ENCODE measurements around the gene PPIAL4G.
"Not testable (repeated sequence)": the region's sequence is repeated elsewhere in the genome, so short reads cannot be mapped to it uniquely, and the experiment has no call there.

Gene PPIAL4G

DNA sequence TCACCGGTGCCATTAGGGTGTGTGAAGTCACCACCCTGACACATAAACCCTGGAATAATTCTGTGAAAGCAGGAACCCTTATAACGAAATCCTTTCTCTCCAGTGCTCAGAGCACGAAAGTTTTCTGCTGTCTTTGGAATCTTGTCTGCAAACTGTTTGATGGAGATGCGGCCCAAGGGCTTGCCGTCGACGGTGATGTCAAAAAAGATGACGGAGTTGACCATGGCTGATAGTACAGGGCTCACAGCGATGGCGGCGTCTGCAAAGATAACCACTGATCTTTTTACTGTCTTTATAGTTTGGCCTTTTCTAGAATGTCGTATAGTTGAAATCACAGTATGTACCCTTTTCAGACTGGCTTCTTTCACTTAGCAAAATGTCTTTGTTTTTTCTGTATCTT, at the start of gene PPIAL4G:
Gene PPIAL4G (minus strand): TSS at position 274 of the 400 bp plus-strand sequence. CDS start 50 bp downstream, at position 224.
- FAIRE-seq; DNase-seq (ENCODE audit: insufficient read length, low spot score): not testable (repeated sequence)

DNA sequence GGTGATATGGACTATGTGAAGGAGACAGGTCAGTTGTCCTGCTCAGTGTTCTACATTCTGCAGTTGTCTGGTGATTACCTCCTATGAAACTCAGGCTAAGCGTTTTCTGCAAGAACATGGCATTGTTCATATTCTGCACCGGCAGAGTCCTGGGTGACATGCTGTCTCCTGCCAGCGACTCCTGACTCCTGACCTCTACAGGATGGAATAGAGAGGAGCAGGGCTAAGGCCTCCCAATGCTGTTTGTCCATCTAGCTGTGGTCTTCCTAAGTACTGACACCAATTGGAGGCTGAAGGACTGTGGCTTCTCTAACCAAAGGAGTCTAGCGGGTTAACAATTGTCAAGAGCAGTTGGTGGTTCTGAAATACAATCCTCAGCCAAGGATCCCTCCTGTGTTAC, 49.1 kb upstream of the PPIAL4G start:
- DNase-seq (ENCODE audit: insufficient read length, low spot score); FAIRE-seq: not testable (repeated sequence)

DNA sequence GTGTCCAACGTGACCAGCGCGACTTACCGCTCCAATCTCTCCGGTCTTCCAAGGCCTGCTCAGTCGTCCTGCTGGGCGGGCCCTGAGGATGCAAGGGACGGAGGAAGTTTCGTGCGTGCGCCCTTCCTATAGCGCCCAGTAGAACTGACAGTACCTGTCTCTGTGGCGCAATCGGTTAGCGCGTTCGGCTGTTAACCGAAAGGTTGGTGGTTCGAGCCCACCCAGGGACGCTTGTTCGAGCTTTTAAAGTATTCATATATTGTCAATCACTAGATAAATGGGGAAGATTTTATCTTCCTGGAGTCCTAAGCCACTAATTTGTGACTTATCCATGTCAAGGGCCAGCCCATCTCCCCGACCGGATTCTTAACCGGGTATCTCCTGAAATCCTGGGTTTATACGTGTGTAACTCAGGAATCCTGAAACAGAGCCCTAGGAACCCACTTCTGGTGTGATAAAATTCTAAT, 46.0 kb upstream of the PPIAL4G start:
- not testable (repeated sequence) for FAIRE-seq; DNase-seq (ENCODE audit: insufficient read length, low spot score)

DNA sequence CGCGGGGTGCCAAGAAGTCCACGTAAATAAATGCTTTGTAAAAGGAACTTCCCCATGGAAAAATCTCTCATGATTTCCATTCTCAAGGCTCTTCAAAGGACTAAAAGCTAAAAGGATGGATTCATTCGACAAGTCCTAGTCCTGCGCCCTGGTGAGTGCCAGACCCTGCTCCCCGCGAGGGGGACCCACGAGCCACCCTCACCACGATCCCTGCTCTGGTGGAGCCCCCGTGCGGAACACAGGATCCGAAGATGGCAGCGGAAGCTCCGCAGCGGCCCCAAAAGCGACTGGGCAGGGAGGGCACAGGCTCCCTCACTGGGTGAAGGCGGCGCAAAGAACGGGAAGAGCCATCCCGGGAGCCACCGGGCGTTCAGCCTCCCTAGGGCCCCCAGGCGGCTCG, 45.5 kb upstream of the PPIAL4G start:
- not testable (repeated sequence) for FAIRE-seq; DNase-seq (ENCODE audit: insufficient read length, low spot score)

DNA sequence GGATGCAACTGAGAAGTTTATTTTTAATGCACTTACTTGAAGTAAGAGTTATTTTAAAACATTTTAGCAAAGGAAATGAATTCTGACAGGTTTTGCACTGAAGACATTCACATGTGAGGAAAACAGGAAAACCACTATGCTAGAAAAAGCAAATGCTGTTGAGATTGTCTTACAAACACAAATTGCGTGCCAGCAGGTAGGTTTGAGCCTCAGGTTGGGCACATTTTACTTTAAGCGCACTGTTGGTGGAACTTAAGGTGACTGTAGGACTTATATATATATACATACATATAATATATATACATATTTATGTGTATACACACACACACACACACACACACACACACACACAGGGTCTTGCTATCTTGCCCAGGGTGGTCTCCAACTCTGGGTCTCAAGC, 43.5 kb upstream of the PPIAL4G start:
- not testable (repeated sequence) for DNase-seq (ENCODE audit: insufficient read length, low spot score); FAIRE-seq

DNA sequence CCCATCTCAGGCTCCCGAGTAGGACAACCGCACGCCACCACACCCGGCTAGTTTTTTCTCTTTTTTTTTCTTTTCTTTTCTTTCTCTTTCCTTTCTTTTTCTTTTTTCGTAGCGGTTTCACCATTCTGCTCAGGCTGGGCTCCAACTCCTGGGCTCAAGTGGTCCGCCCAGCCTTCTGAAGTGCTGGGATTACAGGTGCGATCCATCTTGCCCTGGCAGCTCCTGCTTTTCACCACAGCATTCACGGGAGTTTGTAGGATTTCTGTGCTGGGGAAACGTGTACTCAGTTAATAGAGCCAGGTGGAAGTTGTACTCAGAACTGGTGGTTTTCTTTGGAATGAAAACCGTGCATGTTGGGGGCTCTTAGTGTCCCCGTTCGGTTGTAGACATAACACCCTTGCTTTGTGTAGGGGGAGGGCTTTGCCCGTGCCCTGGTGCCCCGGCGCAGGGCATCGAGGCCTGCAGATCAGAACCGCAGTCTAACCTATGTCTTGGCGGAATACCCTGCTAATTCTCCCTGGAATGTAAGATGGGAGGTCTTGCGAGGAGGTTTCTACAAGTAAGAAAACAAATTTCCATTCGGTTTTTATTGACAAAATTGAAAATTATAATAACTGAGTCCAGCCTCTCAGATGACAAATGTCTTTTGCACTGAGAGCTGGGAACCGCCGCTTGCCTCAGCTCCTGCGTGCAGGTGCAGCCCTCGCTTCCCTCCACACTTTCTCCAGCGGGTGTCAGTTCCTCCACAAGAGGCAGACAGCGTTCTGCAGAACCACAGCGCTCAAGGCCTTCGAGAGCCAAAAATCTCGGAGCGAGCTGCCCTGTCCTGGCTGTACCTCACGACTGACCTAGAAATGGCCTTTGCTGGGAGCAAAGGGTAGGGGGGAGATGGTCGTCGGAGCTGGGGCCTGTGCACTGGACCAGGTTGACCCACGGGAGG, 40.4 kb upstream of the PPIAL4G start:
- FAIRE-seq; DNase-seq (ENCODE audit: insufficient read length, low spot score): not testable (repeated sequence)

DNA sequence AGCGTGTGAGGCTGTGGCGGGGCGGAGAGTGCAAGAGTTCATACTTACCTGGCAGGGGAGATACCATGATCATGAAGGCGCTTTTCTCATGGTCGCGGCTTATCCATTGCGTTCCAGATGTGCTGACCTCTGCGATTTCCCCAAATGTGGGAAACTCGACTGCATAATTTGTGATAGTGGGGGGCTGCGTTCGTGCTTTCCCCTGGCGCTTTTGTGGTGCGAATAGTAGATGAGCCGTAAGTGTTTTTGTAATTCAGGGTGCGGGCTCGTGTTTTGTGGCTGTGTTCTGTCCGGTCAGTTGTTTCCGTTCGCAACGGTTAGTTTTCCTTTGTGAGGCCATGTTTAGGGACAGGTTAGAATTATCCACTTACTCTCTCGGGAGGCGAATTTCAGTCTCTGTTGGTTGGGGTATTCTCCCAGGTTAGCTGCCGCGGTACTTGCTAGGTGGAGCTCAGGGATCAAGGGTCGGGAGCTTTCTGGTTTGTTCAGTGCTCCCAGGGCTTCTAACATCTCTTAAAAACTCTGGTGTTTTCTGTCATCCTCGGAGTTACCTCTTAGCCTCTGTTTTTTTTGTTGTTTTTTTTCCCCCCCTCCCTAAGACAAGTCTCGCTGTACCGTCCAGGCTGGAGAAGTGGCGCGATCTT, 39.6 kb upstream of the PPIAL4G start:
- not testable (repeated sequence) for FAIRE-seq

DNA sequence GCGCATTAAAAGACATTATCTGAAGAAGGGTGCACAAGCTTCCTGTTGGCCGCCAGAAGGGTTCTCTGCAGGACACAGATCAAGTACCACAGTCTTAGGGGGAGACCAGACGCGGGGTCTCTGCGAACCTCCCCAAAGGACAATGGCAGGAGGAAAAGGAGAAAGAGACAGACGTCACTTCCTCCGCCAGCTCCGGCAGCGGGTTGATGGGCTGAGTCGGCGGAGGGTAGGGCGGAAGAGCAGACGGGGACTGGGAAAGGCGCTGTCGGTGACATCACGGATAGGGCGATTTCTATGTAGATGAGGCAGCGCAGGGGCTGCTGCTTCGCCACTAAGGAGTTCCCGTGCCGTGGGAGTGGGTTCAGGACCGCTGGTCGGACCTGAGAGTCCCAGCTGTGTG, 39.0 kb upstream of the PPIAL4G start:
- FAIRE-seq = not testable (repeated sequence)

More for the DNA sequence above, 39.6 kb upstream of the PPIAL4G start:
- DNase-seq (ENCODE audit: insufficient read length, low spot score) = not testable (repeated sequence)

DNA sequence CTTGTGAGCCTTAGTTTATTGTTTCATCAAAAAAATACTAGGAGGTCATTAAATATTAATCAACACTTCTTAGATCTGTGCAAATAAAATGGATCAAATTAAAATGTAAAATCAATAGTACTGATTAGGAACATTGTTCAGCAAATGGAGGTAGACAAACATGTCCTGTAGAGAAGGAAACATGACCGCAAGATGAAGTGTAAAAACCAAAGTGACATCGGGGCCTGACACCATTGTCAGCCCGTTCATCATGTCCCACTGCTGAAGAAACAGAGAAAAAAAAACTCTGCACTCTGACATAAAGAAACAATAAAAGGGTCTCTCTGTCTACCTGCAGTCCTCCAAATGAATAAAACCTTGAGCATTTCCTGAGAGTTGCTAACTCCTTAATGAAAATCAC, 31.2 kb upstream of the PPIAL4G start:
- not testable (repeated sequence) for FAIRE-seq; DNase-seq (ENCODE audit: insufficient read length, low spot score)

More for the DNA sequence above, 39.0 kb upstream of the PPIAL4G start:
- not testable (repeated sequence) for DNase-seq (ENCODE audit: insufficient read length, low spot score)

DNA sequence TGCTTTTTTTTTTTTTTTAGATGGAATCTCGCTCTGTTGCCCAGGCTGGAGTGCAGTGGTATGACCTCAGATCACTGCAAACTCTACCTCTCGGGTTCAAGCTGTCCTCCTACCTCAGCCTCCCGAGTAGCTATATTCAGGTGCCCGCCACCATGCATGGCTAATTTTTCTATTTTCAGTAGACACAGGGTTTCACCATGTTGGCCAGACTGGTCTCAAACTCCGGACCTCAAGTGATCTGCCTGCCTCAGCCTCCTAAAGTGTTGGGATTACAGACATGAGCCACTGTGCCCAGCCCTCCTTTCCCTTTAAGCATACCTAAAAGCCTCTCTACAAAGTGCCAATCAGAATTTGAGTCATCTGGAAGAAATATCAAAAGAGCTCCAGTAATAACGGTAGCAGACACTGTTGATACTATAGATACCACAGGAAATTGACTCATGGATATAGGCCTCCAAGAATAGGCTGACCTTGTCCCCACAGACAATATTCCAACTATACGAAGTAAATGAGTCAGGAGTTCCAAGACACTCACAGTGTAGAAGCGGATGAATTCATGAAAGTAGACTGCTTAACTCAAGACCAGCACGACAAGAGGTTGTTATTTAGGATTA, 29.6 kb upstream of the PPIAL4G start:
- not testable (repeated sequence) for DNase-seq (ENCODE audit: insufficient read length, low spot score); FAIRE-seq

DNA sequence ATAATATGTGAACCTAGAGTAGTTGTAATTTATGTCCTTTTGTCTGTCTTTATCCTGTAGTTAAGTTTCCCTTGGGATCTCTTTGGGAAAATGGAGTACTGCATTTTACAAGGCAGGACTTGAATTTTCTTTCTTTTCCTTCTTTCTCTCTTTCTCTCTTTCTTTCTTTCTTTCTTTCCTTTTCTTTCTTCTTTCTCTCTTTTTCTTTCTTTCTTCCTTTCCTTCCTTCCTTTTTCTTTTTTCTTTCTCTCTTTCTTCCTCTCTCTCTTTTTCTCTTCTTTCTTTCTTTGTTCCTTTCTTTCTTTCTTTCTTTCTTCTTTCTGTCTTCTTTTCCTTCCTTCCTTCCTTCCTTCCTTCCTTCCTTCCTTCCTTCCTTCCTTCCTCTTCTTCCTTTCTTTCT, 10.8 kb upstream of the PPIAL4G start:
- DNase-seq (ENCODE audit: insufficient read length, low spot score); FAIRE-seq: not testable (repeated sequence)

DNA sequence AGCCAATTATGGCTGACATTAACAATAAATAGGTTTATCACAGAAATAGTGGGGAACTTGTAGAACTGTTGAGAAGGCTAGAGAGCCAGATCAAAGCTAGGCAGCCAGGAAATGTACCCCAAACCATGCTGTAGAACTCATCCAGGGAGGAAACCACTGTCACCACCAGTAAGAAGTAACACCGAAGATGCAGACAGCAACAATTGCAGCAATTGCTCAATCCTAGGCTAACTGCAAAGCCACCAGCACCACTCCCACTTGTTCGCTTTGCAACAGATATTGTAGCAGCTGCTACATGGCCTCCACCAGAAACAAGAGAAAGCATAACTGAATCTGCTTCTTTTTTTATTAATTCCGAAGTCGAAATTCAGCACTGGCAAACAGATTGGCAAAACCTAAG, 2.0 kb downstream of the PPIAL4G start:
- not testable (repeated sequence) for DNase-seq (ENCODE audit: insufficient read length, low spot score); FAIRE-seq

DNA sequence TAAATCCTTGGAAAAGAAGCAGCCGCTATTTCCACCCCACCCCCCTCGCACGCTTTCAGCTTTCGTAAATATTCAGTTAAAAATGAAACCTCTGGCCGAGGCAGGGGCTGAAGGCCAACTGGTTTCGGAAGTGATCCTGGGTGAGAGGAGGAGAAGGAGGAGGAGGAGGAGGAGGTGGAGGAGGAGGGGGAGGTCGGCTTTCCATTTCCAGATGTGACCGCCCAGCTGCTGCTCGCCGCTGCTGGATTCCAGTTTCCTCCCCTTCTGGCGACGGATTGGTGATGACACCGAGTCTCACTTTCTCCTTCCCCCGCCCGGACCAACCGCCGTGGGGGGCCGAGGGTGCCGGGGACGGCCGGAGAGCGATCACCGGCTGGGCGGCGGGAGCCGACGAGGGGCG, 23.4 kb downstream of the PPIAL4G start:
- not testable (repeated sequence) for FAIRE-seq; DNase-seq (ENCODE audit: insufficient read length, low spot score)

DNA sequence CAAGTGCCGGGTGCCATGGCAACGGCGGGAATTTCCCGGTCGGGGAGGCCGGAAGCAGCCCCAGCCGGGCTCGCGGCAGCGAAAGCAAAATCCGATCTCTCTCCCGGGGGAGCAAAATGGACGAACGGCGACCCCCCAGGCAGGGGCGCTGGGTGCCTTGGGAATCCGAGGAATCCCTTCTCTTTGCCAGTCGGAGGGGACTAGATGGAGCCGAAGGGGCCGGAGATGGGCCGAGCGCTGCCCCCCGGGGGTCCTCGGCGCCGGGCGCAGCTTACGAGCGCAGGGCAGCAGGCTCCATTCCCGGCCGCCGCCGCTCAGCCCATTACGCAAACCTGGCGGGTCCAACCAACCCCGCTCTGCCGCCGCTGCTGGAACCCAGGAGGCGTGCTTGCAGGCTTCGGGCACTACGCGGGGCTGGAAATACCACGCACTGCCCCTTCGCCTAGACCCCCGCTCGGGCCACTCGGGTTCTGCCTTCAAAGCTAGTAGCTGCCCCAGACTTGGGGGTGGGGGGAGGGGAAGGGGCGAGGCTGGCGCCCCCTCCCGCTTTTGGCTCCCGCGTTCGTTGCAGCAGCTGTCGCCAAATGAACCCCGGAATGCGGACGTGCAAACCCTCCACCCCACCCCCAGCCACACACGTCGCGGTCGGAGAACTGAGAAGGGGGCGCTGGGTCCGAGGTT, 24.1 kb downstream of the PPIAL4G start:
- not testable (repeated sequence) for FAIRE-seq; DNase-seq (ENCODE audit: insufficient read length, low spot score)

DNA sequence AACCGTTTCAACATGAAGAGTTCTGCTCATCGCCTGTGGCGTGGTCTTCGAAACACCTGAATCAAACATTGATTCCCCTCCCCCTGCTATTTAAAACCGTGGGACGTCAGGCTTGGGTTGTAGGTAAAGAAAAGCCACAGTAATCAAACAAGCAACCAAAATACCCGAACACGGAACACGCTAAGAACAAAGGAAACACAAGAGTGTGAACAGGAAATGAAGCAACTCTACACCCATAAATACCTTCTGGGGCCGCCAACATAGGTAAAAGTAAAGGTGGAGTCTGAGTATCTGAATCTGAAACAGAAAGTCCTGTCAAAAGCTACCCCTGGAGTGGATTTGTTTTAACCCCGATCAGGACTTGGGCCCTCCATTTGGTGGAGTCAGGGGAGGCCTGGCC, 24.7 kb downstream of the PPIAL4G start:
- not testable (repeated sequence) for FAIRE-seq; DNase-seq (ENCODE audit: insufficient read length, low spot score)

DNA sequence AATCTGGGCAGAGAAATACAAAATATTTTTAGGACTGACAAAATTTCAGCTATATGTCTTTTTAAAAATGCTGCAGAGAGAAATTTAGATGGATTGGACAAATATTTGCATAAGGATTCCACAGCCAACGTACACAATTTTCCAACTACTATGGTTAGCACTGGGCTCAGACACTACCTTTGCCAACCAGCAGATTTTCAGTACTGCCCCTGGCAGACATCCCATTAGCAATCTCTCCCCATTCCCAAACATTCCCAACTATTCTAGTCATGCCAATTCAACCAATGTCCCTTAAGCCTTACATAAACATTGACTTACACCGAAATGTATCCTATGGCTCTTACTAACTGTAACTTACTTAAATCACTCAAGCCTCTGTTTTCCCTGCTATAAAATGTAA, 30.3 kb downstream of the PPIAL4G start:
- not testable (repeated sequence) for DNase-seq (ENCODE audit: insufficient read length, low spot score); FAIRE-seq

DNA sequence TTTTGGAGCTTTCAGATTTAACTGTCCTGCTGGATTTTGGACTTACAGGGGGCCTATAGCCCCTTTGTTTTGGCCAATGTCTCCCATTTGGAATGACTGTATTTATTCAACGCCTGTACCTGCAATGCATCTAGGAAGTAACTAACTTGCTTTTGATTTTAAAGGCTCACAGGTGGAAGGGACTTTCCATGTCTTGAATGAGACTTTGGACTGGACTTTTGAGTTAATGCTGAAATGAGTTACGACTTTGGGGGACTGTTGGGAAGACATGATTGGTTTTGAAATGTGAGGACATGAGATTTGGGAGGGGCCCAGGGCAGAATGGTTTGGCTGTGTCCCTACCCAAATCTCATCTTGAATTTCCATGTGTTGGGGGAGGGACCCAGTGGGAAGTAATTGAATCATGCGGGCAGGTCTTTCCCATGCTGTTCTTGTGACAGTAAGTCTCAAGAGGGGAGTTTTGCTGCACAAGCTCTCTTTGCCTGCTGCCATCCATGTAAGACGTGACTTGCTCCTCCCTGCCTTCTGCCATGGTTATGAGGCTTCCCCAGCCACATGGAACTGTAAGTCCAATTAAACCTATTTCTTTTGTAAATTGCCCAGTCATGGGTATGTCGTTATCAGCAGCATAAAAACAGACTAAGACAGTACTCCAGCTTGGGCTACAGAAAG, 43.3 kb downstream of the PPIAL4G start:
- FAIRE-seq; DNase-seq (ENCODE audit: insufficient read length, low spot score): not testable (repeated sequence)
